Parathyroid adenoma (tissue), 2 donors: Measurements from ENCODE around the gene SBF1.

ENCODE experiments used
- H2AFZ ChIP-seq: fragments of 300-600 bp; sonication (generic); one replicate; pipeline ENCODE4 v1.7.0; 2017; ENCODE audit warnings: antibody characterized with exemption, mild to moderate bottlenecking
- H3K27ac ChIP-seq: fragments of 300-600 bp; sonication (generic); one replicate; pipeline ENCODE4 v1.7.0; 2017
- H3K27me3 ChIP-seq: fragments of 300-600 bp; sonication (generic); one replicate; pipeline ENCODE4 v1.7.0; 2017; ENCODE audit warnings: low read length; ENCODE audit not compliant: control insufficient read depth, insufficient read depth
- H3K36me3 ChIP-seq: fragments of 300-600 bp; sonication (generic); one replicate; pipeline ENCODE4 v1.7.0; 2017; ENCODE audit warnings: low read length; ENCODE audit not compliant: control insufficient read depth, insufficient read depth
- H3K4me1 ChIP-seq: fragments of 300-600 bp; sonication (generic); one replicate; pipeline ENCODE4 v1.7.0; 2017; ENCODE audit warnings: control low read depth
- H3K4me2 ChIP-seq: fragments of 300-600 bp; sonication (generic); one replicate; pipeline ENCODE4 v1.7.0; 2017; ENCODE audit warnings: low read length
- H3K4me3 ChIP-seq: fragments of 300-600 bp; sonication (generic); one replicate; pipeline ENCODE4 v1.7.0; 2017; ENCODE audit warnings: low read depth, low read length
- H3K79me2 ChIP-seq: fragments of 300-600 bp; sonication (generic); one replicate; pipeline ENCODE4 v1.7.0; 2017; ENCODE audit warnings: control low read depth
- H3K9ac ChIP-seq: fragments of 300-600 bp; sonication (generic); one replicate; pipeline ENCODE4 v1.7.0; 2017; ENCODE audit warnings: mild to moderate bottlenecking
- H3K9me3 ChIP-seq: fragments of 300-600 bp; sonication (generic); one replicate; pipeline ENCODE4 v1.7.0; 2017; ENCODE audit warnings: low read length; ENCODE audit not compliant: control insufficient read depth
- TF ChIP-seq, protein P1 (sequence below): fragments of 300-600 bp; sonication (generic); IDR thresholded peaks from one replicate; pipeline ENCODE4 v1.7.0; 2017; ENCODE audit warnings: antibody characterized with exemption, mild to moderate bottlenecking
- donor health status: primary hyperparathyroidism.

The SBF1 gene

DNA sequence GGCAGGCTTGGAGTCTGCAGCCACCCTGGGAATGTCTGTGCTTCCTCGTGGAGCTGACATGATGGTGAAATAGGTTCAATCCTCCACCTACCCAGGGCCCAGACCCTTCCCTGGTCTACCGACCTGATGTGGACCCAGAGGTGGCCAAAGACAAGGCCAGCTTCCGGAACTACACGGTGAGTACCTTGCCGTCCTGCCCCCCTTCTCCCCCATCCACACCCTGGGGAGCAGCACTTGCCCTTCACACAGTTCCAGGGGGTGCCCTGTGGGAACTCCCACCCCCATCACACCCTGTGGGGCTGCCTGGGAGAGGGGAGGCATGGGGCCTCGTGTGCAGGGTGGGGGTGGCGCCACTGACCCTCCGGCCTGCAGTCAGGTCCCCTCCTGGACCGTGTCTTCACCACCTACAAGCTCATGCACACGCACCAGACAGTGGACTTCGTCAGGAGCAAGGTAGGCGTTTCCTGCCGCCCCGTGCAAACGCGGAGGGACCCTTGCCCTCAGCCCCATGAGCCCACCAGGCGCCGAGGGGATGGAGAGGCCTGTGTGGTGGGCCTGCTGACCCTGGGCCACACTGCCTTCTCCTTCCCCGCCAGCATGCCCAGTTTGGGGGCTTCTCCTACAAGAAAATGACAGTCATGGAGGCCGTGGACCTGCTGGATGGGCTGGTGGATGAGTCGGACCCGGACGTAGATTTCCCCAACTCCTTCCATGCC, 12.6 kb upstream of the SBF1 start:
- Histone ChIP-seq H3K9me3 (no peaks in the 10 kb centered on the region), H3K79me2 (no peaks in the 10 kb centered on the region), H3K4me1 (no peaks in the 10 kb centered on the region), H2AFZ (no peak overlapping the region), H3K4me3 (no peak overlapping the region), H3K36me3 (no peaks in the 10 kb centered on the region), H3K9ac (no peak overlapping the region), H3K27ac (no peak overlapping the region), H3K4me2 (no peak overlapping the region), H3K27me3 (no peaks in the 10 kb centered on the region)
- TF ChIP-seq, protein P1, sequence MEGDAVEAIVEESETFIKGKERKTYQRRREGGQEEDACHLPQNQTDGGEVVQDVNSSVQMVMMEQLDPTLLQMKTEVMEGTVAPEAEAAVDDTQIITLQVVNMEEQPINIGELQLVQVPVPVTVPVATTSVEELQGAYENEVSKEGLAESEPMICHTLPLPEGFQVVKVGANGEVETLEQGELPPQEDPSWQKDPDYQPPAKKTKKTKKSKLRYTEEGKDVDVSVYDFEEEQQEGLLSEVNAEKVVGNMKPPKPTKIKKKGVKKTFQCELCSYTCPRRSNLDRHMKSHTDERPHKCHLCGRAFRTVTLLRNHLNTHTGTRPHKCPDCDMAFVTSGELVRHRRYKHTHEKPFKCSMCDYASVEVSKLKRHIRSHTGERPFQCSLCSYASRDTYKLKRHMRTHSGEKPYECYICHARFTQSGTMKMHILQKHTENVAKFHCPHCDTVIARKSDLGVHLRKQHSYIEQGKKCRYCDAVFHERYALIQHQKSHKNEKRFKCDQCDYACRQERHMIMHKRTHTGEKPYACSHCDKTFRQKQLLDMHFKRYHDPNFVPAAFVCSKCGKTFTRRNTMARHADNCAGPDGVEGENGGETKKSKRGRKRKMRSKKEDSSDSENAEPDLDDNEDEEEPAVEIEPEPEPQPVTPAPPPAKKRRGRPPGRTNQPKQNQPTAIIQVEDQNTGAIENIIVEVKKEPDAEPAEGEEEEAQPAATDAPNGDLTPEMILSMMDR: no peak

- Histone ChIP-seq H3K27ac (no peak within 1 kb of the TSS), H3K9ac (no peak within 1 kb of the TSS), H3K36me3 (no peaks in the 10 kb centered on the region), H3K9me3 (no peaks in the 10 kb centered on the region), H3K4me3 (no peak within 1 kb of the TSS), H3K79me2 (no peaks in the 10 kb centered on the region), H3K4me2 (no peak within 1 kb of the TSS), H3K27me3 (no peaks in the 10 kb centered on the region), H2AFZ (no peak within 1 kb of the TSS), H3K4me1 (no peaks in the 10 kb centered on the region)
- TF ChIP-seq, protein P1: no peak
Observed at GRCh38 chr22:50486561-50487289, 11.9 kb upstream of the SBF1 start, which contains the start of gene MIOX. Gene MIOX (plus strand): TSS chr22:50486859. CDS start chr22:50486898, 39 bp downstream.

DNA sequence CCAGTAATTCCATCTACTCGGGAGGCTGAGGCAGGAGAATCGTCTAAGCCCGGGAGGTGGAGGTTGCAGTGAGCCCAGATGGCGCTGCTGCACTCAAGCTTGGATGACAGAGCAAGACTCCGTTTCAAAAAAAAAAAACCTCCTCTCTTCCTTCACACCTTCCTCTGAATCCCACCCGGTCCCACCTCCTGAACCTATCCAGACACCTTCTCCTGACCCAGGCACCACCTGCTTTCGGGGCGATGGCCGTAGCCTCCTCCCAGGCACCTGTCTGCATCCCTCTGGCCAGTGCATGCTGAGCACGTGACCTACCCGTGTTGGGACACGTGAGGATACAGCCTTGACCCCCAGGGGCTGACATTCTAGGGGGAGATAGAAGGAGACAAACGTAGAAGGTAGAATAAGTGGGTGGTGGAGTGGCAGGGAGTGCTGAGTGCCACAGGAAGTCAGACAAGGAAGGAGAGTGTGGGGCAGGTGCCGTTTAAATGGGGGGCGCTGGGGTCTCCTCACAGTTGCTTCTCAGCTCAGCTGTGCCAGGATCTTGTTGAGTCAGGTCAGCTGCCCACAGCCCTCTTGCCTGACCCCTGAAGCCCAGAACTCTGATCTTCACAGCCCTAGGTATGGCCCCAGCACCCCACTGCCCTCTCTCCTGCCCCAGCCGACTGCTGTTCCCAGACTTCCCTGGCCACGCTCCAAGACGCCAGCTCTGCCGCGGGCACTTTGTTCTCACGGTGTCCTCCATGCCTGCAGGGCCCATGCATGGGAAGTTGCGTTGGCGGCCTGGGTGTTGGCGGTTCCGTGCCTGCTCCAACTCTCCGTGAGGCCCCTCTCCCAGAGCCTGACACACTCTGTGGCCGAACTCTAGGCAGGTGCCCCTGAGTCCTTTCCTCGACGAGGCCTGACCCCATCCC, 10.6 kb upstream of the SBF1 start:
- Histone ChIP-seq H3K9me3 (no peaks in the 10 kb centered on the region), H3K4me1 (no peaks in the 10 kb centered on the region), H3K36me3 (no peaks in the 10 kb centered on the region), H3K4me3 (no peak overlapping the region), H3K79me2 (no peaks in the 10 kb centered on the region), H3K9ac (no peak overlapping the region), H3K27ac (no peak overlapping the region), H3K27me3 (no peaks in the 10 kb centered on the region), H3K4me2 (no peak overlapping the region), H2AFZ (no peak overlapping the region)
- TF ChIP-seq, protein P1: no peak

DNA sequence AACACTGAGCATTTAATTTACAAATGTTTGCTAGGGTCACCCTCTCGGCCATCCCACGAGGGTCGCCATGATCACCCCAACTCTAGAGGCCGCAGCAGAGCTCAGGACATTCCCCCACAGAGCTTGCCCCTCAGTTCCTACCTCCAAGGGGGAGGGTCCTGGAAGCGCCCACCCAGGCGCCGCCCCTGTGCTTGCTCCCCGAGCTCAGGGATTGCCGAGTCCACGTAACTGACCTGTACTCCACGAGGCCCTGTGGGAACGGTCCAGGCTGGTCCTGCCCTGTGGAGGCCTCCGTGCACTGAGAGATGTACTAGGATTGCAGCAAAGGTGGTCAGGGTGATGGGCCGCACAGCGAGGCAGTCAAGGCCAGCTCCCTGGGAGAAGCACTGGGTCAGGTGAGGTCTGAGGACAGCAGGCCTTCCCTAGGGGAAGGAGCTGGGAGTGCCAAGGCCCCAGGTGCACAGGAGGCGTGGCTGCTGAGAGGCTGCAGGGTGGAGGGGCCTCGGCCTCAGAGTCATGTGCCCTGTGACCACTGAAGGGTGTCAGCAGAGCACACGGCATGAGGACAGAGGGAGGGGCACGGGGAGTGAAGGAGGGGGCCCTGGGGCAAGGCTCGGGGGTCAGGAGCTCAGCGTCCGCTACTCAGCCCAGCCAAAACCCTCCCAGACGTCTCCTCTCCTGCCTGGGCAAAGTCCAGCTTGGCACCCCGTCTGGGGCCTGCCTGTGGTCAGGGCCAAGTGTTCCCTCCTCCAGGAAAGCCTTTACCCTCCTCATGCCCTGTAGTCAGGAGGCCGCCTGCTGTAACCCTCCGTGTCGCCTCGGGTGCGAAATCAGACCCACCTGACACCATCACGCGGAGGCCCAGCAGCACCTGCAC, 9.4 kb upstream of the SBF1 start:
- no peaks in the 10 kb centered on the region for H3K9me3 ChIP-seq
- no peaks in the 10 kb centered on the region for H3K79me2 ChIP-seq
- no peaks in the 10 kb centered on the region for H3K27me3 ChIP-seq
- no peaks in the 10 kb centered on the region for H3K36me3 ChIP-seq
- no peak overlapping the region for H3K4me2 ChIP-seq
- no peak overlapping the region for H3K27ac ChIP-seq
- no peak overlapping the region for H2AFZ ChIP-seq
- H3K4me1 ChIP-seq: no peaks in the 10 kb centered on the region
- H3K9ac ChIP-seq: no peak overlapping the region
- TF ChIP-seq, protein P1: no peak
- no peak overlapping the region for H3K4me3 ChIP-seq
